HEK293 (cell line): ENCODE results near the gene ZFHX3.
A peak's percentile ranks its signal among the peaks of the same experiment; 100 is the strongest.

Source experiments
- CTCF ChIA-PET: fragments of 350-600 bp; formaldehyde crosslinking; extraction: SDS; loops from one replicate; lab custom pipeline; 2021; ENCODE audit warnings: antibody characterized with exemption; lab: Yijun Ruan, JAX
- POLR2A ChIA-PET: fragments of 300-600 bp; formaldehyde crosslinking; extraction: SDS; loops from one replicate; lab custom pipeline; 2020; ENCODE audit warnings: antibody characterized with exemption, inconsistent platforms; lab: Yijun Ruan, JAX
- H3K27ac ChIP-seq: fragments of 200-500 bp; sonication (Bioruptor generic); 2 replicates; pipeline ENCODE4 v1.5.1; 2014; ENCODE audit warnings: low read depth, low read length, control low read depth, inconsistent platforms; ENCODE audit errors: extremely low read depth
- H3K36me3 ChIP-seq, 2 experiments: fragments of 200-500 bp in 1 of 2; sonication (Bioruptor generic) in 1 of 2; 1 replicate in 1 of 2; 2 replicates in 1 of 2; pipeline ENCODE4 v1.5.1; 2014 to 2017; ENCODE audit warnings: inconsistent platforms in 2 of 2, low read length in 2 of 2; ENCODE audit not compliant: control insufficient read depth in 2 of 2, insufficient read depth in 1 of 2
- H3K4me1 ChIP-seq: fragments of 200-500 bp; sonication (Bioruptor generic); 2 replicates; pipeline ENCODE4 v1.5.1; 2014; ENCODE audit warnings: mild to moderate bottlenecking, low read length, inconsistent platforms; ENCODE audit not compliant: control insufficient read depth, insufficient read depth
- H3K4me3 ChIP-seq: 2 replicates; pipeline ENCODE4 v1.5.1; 2011; ENCODE audit warnings: low read depth, mild to moderate bottlenecking, control low read depth, low read length, moderate library complexity
- H3K9me3 ChIP-seq: fragments of 200-500 bp; sonication (Bioruptor generic); 2 replicates; pipeline ENCODE4 v1.5.1; 2014; ENCODE audit warnings: low read depth, low read length, inconsistent platforms; ENCODE audit not compliant: control insufficient read depth, insufficient read depth
- GLIS1 ChIP-seq: fragments of 450-650 bp; formaldehyde crosslinking; IDR thresholded peaks from 2 replicates; pipeline ENCODE4 v1.5.1; 2016; ENCODE audit warnings: missing biosample characterization, missing genetic modification characterization
- IKZF3 ChIP-seq: fragments of 450-650 bp; IDR thresholded peaks from 2 replicates; pipeline ENCODE4 v1.5.0; 2018; ENCODE audit warnings: missing biosample characterization, mild to moderate bottlenecking, missing genetic modification characterization, moderate library complexity
- KLF16 ChIP-seq: fragments of 450-650 bp; formaldehyde crosslinking; IDR thresholded peaks from 2 replicates; pipeline ENCODE4 v1.5.1; 2017; ENCODE audit warnings: missing biosample characterization, missing genetic modification characterization
- YY2 ChIP-seq: fragments of 450-650 bp; formaldehyde crosslinking; IDR thresholded peaks from 2 replicates; pipeline ENCODE4 v1.5.1; 2016; ENCODE audit warnings: missing biosample characterization, missing genetic modification characterization
- ZBTB20 ChIP-seq: fragments of 450-650 bp; formaldehyde crosslinking; IDR thresholded peaks from 2 replicates; pipeline ENCODE4 v1.5.1; 2016; ENCODE audit warnings: missing biosample characterization, missing genetic modification characterization
- ZFP41 ChIP-seq: fragments of 450-650 bp; formaldehyde crosslinking; IDR thresholded peaks from 2 replicates; pipeline ENCODE4 v1.5.1; 2016; ENCODE audit warnings: missing biosample characterization, missing genetic modification characterization, borderline replicate concordance
- ZNF146 ChIP-seq: fragments of 450-650 bp; formaldehyde crosslinking; IDR thresholded peaks from 2 replicates; pipeline ENCODE4 v1.5.1; 2016; ENCODE audit warnings: missing biosample characterization, missing genetic modification characterization
- ZNF157 ChIP-seq: fragments of 450-650 bp; formaldehyde crosslinking; IDR thresholded peaks from 2 replicates; pipeline ENCODE4 v1.5.1; 2016; ENCODE audit warnings: missing biosample characterization, missing genetic modification characterization
- ZNF19 ChIP-seq: fragments of 450-650 bp; formaldehyde crosslinking; IDR thresholded peaks from 2 replicates; pipeline ENCODE4; 2016; ENCODE audit warnings: missing biosample characterization, missing genetic modification characterization, low read depth
- ZNF248 ChIP-seq: fragments of 450-650 bp; formaldehyde crosslinking; IDR thresholded peaks from 2 replicates; pipeline ENCODE4 v1.5.1; 2017; ENCODE audit warnings: missing biosample characterization, missing genetic modification characterization
- ZNF350 ChIP-seq: fragments of 450-650 bp; formaldehyde crosslinking; IDR thresholded peaks from 2 replicates; pipeline ENCODE4 v1.5.0; 2017; ENCODE audit warnings: missing biosample characterization, mild to moderate bottlenecking, missing genetic modification characterization
- ZNF513 ChIP-seq: fragments of 450-650 bp; IDR thresholded peaks from 2 replicates; pipeline ENCODE4 v1.5.1; 2018; ENCODE audit warnings: missing biosample characterization, missing genetic modification characterization
- ZNF660 ChIP-seq: fragments of 450-650 bp; IDR thresholded peaks from 2 replicates; pipeline ENCODE4 v1.5.1; 2018; ENCODE audit warnings: missing biosample characterization, mild to moderate bottlenecking, missing genetic modification characterization
- ZSCAN23 ChIP-seq: fragments of 450-650 bp; formaldehyde crosslinking; IDR thresholded peaks from 2 replicates; pipeline ENCODE4 v1.5.1; 2016; ENCODE audit warnings: missing biosample characterization, missing genetic modification characterization
- TF ChIP-seq, protein P1 (sequence below): fragments of 450-650 bp; formaldehyde crosslinking; IDR thresholded peaks from 2 replicates; pipeline ENCODE4 v1.5.1; 2016; ENCODE audit warnings: missing biosample characterization, missing genetic modification characterization
- TF ChIP-seq, protein P2 (sequence below): fragments of 450-650 bp; formaldehyde crosslinking; conservative IDR thresholded peaks from 2 replicates; pipeline ENCODE4 v1.5.1; 2016; ENCODE audit warnings: low read depth, missing biosample characterization, missing genetic modification characterization
- TF ChIP-seq, protein P3 (sequence below): fragments of 450-650 bp; formaldehyde crosslinking; IDR thresholded peaks from 2 replicates; pipeline ENCODE4 v1.5.1; 2016; ENCODE audit warnings: missing biosample characterization, missing genetic modification characterization

The ZFHX3 gene

DNA sequence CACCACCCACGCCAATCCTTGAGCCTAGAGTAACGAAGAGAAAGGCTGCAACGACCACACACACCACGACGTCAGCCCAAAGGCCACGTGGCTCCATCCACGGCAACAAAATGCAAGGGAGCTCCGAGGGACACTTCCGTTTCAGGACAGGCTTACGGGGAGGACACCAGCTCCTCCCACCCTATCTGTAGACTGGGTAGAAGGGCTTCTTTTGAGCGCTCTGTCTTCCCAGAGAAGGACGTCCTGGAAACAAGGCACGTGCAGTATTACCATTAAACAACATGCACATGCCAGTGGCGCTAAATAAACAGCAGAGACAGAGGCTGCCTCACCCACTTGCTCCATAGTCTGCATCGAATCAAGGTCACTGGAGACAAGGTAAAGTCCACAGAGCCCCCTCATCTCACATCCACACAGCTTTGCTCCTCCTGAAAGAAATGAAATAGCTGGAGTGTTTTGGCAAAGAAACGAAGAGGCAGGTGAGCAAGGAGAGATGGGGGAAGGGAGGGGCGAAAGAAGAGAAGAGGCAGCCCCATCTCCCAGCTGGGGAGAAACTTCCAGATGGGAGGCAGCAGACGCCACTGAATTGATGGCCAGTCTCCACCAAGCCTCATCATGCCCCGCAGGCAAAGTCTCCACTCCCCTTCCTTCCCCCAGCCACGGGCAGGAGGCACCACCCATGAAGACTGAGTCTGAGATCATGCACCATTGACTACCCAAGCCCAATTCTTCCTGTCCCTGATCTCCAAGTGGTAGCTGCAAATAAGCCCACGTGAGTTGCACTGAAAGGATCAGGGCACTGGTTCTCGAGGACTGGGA lies 24.0 kb downstream of the ZFHX3 start (continued):
- TF ChIP-seq, protein P1, sequence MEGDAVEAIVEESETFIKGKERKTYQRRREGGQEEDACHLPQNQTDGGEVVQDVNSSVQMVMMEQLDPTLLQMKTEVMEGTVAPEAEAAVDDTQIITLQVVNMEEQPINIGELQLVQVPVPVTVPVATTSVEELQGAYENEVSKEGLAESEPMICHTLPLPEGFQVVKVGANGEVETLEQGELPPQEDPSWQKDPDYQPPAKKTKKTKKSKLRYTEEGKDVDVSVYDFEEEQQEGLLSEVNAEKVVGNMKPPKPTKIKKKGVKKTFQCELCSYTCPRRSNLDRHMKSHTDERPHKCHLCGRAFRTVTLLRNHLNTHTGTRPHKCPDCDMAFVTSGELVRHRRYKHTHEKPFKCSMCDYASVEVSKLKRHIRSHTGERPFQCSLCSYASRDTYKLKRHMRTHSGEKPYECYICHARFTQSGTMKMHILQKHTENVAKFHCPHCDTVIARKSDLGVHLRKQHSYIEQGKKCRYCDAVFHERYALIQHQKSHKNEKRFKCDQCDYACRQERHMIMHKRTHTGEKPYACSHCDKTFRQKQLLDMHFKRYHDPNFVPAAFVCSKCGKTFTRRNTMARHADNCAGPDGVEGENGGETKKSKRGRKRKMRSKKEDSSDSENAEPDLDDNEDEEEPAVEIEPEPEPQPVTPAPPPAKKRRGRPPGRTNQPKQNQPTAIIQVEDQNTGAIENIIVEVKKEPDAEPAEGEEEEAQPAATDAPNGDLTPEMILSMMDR (tag by site-specific recombination), result no peak
- no peak for TF ChIP-seq ZNF146 (tag by site-specific recombination)
- TF ChIP-seq ZBTB20 (tag by site-specific recombination), result no peak
- 0 out of 2 replicates have a peak, but pooled peaks have one; percentile 16 for TF ChIP-seq GLIS1 (tag by site-specific recombination)

- TF ChIP-seq ZNF513 (no peak), ZNF157 (tag by site-specific recombination) (no peak), ZSCAN23 (tag by site-specific recombination) (no peak), YY2 (no peak), IKZF3 (tag by site-specific recombination) (no peak), ZNF660 (tag by site-specific recombination) (no peak), ZNF19 (tag by site-specific recombination) (no peak), ZNF350 (no peak), ZFP41 (tag by site-specific recombination) (no peak), KLF16 (tag by site-specific recombination) (no peak), ZNF248 (tag by site-specific recombination) (no peak)
- TF ChIP-seq, protein P2, sequence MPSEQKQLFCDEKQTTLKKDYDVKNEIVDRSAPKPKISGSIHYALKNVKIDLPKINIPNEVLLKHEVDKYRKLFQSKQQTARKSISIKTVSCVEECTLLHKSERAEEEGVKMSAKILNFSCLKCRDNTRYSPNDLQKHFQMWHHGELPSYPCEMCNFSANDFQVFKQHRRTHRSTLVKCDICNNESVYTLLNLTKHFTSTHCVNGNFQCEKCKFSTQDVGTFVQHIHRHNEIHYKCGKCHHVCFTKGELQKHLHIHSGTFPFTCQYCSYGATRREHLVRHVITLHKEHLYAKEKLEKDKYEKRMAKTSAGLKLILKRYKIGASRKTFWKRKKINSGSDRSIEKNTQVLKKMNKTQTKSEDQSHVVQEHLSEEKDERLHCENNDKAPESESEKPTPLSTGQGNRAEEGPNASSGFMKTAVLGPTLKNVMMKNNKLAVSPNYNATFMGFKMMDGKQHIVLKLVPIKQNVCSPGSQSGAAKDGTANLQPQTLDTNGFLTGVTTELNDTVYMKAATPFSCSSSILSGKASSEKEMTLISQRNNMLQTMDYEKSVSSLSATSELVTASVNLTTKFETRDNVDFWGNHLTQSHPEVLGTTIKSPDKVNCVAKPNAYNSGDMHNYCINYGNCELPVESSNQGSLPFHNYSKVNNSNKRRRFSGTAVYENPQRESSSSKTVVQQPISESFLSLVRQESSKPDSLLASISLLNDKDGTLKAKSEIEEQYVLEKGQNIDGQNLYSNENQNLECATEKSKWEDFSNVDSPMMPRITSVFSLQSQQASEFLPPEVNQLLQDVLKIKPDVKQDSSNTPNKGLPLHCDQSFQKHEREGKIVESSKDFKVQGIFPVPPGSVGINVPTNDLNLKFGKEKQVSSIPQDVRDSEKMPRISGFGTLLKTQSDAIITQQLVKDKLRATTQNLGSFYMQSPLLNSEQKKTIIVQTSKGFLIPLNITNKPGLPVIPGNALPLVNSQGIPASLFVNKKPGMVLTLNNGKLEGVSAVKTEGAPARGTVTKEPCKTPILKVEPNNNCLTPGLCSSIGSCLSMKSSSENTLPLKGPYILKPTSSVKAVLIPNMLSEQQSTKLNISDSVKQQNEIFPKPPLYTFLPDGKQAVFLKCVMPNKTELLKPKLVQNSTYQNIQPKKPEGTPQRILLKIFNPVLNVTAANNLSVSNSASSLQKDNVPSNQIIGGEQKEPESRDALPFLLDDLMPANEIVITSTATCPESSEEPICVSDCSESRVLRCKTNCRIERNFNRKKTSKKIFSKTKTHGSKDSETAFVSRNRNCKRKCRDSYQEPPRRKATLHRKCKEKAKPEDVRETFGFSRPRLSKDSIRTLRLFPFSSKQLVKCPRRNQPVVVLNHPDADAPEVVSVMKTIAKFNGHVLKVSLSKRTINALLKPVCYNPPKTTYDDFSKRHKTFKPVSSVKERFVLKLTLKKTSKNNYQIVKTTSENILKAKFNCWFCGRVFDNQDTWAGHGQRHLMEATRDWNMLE, result no peak
- TF ChIP-seq, protein P3, sequence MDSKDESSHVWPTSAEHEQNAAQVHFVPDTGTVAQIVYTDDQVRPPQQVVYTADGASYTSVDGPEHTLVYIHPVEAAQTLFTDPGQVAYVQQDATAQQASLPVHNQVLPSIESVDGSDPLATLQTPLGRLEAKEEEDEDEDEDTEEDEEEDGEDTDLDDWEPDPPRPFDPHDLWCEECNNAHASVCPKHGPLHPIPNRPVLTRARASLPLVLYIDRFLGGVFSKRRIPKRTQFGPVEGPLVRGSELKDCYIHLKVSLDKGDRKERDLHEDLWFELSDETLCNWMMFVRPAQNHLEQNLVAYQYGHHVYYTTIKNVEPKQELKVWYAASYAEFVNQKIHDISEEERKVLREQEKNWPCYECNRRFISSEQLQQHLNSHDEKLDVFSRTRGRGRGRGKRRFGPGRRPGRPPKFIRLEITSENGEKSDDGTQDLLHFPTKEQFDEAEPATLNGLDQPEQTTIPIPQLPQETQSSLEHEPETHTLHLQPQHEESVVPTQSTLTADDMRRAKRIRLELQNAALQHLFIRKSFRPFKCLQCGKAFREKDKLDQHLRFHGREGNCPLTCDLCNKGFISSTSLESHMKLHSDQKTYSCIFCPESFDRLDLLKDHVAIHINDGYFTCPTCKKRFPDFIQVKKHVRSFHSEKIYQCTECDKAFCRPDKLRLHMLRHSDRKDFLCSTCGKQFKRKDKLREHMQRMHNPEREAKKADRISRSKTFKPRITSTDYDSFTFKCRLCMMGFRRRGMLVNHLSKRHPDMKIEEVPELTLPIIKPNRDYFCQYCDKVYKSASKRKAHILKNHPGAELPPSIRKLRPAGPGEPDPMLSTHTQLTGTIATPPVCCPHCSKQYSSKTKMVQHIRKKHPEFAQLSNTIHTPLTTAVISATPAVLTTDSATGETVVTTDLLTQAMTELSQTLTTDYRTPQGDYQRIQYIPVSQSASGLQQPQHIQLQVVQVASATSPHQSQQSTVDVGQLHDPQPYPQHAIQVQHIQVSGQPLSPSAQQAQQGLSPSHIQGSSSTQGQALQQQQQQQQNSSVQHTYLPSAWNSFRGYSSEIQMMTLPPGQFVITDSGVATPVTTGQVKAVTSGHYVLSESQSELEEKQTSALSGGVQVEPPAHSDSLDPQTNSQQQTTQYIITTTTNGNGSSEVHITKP (tag by site-specific recombination), result no peak
- no peak overlapping the region for H3K27ac ChIP-seq
- no peaks in the 10 kb centered on the region for H3K9me3 ChIP-seq
- no peaks in the 10 kb centered on the region for H3K36me3 ChIP-seq
- ChIA-PET CTCF (interaction anchor here (0.8 to 1.6 kb wide), 2 partner anchors 24 to 167 kb away, joined by 3 read pairs; no protein-coding TSS in a partner anchor), POLR2A (no interaction called here)
- H3K4me1 ChIP-seq, result peaks cover 20% of the 10 kb centered on the region
- H3K4me3 ChIP-seq, result no peak overlapping the region
These were observed 24.6 kb downstream of the ZFHX3 start for GRCh38 chr16:73023320-73023719.
